Activated T-helper 1 cell treated with anti-CD3 and anti-CD28 coated beads, Interleukin-2, amount 50 U/mL, for 16 hours (primary cell): ENCODE data around the gene SLC27A2.
"Not testable (repeated sequence)": the region's sequence is repeated elsewhere in the genome, so short reads cannot be mapped to it uniquely, and the experiment has no call there.

ENCODE experiments used
- DNase-seq, 2 donors: peaks; one replicate each; pipeline ENCODE4 v3.0.0-alpha.2; 2020; ENCODE audit warnings: low read depth in 1 of 2, low spot score in 1 of 2

The SLC27A2 gene

GRCh38 chr15:50163719-50164410 lies 18.1 kb upstream of the SLC27A2 start:
- DNase-seq, result no peak

DNA sequence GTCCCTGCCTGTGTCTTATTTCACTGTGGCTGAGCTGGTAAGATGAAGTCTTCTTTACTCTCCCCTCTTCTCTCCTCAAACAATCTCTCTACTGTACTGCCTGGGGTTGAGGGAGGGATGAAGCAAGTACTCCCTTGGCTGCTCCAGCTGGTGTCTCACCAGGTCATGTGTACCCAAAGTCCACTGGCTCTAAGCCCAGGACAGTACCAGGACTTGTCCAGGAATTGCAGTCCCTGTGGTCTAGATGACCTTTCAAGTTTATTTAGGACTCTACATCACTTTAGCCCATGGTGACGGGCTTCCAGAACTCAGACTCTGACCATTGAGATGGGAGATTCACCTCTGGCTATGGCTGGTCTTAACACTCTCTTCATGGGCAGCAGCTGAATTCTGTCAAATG lies 17.5 kb upstream of the SLC27A2 start:
- no peak for DNase-seq

DNA sequence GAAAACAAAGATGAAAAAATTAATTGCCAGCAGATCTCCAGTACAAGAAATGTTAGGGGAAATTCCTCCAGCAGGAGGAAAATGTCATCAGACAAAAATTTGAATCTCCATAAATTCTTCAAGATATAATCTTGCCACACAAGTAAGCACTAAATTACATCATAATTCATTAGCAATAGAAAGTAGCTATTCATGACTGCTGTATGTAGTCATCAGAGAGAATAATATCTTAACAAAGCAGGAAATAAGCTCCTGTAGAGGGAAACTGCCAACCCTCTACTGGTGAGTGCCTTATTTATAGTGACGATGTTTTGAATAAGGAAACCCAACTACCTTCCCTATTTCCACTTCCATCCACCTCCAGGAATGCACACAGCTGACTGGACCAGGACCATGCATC lies 15.8 kb upstream of the SLC27A2 start:
- no peak for DNase-seq

DNA sequence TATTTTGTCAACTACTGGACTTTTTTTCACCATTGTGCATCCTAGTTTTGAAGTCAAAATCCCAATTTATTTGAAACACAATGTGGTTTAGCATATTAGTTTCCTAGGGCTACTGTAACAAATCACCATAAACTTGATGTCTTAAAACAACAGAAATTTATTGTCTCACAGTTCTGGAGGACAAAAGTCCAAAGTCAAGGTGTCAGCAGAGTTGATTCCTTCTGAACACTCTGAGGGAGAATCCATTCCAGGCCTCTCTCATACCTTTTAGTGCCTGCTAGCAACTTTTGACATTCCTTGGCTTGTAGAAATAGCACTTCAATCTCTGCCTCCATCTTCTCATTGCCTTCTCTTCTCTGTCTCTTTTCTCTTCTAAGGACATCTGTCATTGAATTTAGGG lies 14.9 kb upstream of the SLC27A2 start:
- no peak for DNase-seq

DNA sequence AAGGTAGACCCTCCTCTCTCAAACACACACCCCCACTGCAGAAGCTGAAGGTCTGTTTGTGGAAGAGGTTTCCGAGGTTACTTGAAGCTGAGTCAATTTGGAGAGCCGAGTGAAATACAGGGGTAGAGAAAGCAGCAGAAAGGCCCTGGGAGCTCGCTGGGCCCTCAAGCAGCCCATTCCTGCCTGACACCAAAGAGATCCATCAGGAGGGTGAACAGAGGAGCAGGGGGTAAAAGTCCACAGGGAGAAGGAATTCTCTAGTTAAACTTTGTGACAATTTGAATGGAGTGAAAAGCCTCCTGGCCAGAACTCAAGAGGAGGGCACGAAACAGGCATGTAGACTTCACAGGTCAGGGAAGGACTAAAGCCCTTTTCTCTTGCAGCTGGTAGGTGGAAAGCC lies 13.6 kb upstream of the SLC27A2 start:
- DNase-seq, result no peak

GRCh38 chr15:50168783-50169411 lies 13.1 kb upstream of the SLC27A2 start:
- DNase-seq, result no peak

- DNase-seq, result not testable (repeated sequence)
These were observed 9.6 kb upstream of the SLC27A2 start for GRCh38 chr15:50172360-50172895.

DNA sequence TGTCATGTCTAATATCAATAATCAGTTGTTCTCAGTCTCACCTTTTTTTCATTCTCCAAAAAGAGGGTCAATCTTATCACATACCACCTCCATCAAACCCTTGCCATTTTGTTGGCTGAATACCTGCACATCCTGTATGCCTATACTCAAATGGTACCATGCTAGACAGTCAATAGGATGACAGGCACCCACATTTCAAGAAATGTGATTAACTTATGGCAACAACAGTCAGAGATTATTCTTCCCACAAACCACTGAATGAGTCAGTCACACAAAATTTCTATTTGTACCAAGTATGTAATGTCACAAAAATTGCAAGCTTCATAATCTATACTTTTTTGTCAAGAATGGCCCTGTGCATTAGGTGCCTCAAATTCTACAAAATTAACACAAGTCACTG lies 5.1 kb upstream of the SLC27A2 start:
- DNase-seq, result no peak

- DNase-seq, result no peak
These were observed 1.9 kb upstream of the SLC27A2 start for GRCh38 chr15:50180091-50180490.

- DNase-seq, result no peak
These were observed 1.4 kb upstream of the SLC27A2 start for GRCh38 chr15:50180582-50180981.

- DNase-seq, result no peak
These were observed 611 bp upstream of the SLC27A2 start for GRCh38 chr15:50181201-50181968.

DNA sequence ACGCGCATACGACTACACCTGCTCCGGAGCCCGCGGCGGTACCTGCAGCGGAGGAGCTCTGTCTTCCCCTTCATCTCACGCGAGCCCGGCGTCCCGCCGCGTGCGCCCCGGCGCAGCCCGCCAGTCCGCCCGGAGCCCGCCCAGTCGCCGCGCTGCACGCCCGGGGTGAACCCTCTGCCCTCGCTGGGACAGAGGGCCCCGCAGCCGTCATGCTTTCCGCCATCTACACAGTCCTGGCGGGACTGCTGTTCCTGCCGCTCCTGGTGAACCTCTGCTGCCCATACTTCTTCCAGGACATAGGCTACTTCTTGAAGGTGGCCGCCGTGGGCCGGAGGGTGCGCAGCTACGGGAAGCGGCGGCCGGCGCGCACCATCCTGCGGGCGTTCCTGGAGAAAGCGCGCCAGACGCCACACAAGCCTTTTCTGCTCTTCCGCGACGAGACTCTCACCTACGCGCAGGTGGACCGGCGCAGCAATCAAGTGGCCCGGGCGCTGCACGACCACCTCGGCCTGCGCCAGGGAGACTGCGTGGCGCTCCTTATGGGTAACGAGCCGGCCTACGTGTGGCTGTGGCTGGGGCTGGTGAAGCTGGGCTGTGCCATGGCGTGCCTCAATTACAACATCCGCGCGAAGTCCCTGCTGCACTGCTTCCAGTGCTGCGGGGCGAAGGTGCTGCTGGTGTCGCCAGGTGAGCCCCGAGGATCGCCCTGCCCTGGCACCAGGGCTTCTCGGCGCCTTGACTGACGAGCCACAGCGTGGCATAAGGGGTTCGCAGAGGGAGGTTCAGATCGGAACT lies 420 bp downstream of the SLC27A2 start:
- DNase-seq, result peak in 1 of 2 donors; percentile 2

GRCh38 chr15:50183112-50183794 lies 1.3 kb downstream of the SLC27A2 start:
- no peak for DNase-seq

DNA sequence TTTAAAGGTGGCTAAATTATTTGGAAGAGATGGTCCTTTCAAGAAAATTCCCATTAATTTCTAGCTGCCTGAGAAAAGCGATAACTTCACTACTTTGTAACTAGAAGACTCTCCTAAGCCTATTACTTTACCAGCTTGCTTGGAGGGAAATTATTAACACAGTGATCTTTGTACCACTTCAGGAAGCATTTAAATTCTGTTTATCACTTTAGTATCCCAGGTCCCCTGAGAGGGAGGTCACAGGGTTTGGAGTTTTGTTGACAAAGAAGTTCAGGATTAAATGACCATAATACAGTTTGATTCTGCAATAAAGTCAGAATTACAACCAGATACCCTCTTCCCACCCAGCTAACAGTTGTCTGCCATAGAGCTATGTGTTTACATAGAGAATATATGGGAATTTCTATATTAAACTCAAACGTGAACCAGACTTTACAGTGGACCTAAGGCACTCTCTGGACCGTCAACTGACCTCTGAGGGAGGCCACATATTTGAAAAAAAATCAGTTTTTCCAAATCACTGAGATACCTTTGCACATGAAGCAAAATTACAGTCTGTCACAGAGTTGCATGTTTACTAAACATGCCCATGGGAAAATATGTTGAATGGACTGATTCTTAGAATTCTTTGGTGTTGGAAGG lies 3.0 kb downstream of the SLC27A2 start:
- DNase-seq, result no peak

DNA sequence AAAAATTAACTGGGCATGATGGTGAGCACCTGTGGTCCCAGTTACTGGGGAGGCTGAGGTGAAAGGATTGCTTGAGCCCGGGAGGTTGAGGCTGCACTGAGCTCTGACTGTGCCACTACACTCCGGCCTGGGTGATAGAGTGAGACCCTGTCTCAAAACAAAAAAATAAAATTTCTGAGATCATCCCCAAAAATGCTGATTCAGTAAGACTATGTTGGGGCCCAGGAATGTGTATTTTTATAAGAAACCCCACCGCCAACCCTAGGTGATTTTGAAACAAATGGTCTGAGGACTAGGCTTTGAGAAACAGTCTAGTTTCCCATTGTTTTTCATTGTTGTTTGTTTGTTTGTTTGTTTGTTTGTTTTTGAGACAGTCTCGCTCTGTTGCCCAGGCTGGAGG lies 4.1 kb downstream of the SLC27A2 start:
- DNase-seq, result no peak

DNA sequence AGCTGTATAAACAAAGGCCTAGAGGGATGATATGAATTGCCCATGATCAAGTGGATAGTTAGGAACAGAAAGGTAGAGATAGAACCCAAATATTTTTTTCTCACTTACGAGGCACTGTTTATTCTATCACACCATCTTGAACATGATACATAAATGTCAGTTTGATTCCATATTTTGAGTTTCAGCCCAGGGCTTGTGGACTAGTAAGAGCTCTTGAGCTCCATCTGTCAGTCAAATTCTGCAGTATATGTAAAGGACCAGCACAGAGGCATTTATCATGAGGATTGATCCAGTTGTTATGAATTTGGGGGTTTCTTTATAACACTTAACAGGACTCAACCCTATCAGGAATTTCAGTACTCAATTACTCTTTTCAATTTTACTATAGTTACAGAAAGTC lies 4.8 kb downstream of the SLC27A2 start:
- DNase-seq, result no peak

- DNase-seq, result no peak
These were observed 5.5 kb downstream of the SLC27A2 start for GRCh38 chr15:50187525-50187924.

DNA sequence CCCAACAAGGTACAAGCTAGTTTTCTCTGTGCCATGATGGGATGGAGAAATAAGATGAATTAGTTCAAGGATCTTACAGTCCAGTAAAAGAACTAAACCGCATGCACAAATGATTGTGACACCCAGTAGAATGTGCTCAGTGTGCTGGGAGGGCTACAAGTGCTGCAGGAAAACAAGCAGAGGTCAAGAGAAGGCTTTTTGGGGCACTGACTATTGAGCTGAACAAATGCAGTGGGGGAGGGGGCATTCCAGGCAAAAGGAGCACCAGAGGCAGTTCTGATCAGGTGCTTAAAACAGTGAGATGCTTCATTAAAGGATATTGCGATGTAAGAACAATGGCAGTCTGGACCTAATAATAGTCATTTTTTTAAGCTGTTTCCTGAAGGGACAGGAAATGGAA lies 6.0 kb downstream of the SLC27A2 start:
- no peak for DNase-seq

DNA sequence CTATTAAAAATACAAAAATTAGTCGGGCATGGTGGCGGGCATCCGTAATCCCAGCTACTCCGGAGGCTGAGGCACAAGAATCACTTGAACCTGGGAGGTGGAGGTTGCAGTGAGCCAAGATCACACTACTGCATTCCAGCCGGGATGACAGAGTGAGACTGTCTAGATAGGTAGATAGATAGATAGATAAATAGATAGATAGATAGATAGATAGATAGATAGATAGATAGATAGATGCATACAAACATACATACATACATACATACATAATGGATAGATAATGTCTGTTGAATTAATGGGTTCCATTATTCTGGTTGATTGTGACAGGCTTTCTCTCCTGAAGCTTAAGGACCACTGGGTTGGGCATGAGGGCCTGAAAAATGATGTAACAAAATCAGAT lies 6.8 kb downstream of the SLC27A2 start:
- DNase-seq, result not testable (repeated sequence)

DNA sequence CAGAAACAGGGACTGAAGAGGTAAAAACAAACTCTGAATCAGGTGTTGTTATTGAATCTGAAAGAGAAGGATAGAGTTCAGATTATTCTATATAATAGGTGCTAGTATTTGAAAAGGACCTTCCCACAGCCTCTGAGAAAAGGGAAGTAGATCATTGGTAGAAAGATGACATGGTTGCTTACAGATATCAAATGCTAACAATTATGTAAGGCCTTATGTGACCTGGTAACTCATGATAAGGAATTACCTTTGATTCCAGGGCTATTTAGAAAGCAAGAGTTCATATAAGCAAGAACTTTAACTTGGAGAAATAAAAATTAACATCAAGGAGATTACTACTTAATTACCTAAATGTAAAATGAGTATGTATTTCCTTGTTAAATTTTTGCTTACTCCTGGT lies 7.6 kb downstream of the SLC27A2 start:
- no peak for DNase-seq
